HEK293 (cell line): Measurements from ENCODE around the gene PANK2.

Experiments used
- KLF17 ChIP-seq: fragments of 450-650 bp; formaldehyde crosslinking; IDR thresholded peaks from 2 replicates; pipeline ENCODE4 v1.5.1; 2016; ENCODE audit warnings: missing biosample characterization, missing genetic modification characterization
- SCRT2 ChIP-seq: fragments of 450-650 bp; formaldehyde crosslinking; IDR thresholded peaks from 2 replicates; pipeline ENCODE4 v1.5.1; 2016; ENCODE audit warnings: missing biosample characterization, missing genetic modification characterization
- SP2 ChIP-seq: fragments of 450-650 bp; formaldehyde crosslinking; IDR thresholded peaks from 2 replicates; pipeline ENCODE4 v1.5.1; 2016; ENCODE audit warnings: missing biosample characterization, missing genetic modification characterization
- ZBTB11 ChIP-seq: fragments of 450-650 bp; formaldehyde crosslinking; conservative IDR thresholded peaks from 2 replicates; pipeline ENCODE4 v1.5.1; 2016; ENCODE audit warnings: low read depth, missing biosample characterization, missing genetic modification characterization
- ZBTB17 ChIP-seq: fragments of 450-650 bp; formaldehyde crosslinking; IDR thresholded peaks from 2 replicates; pipeline ENCODE4 v1.5.1; 2016; ENCODE audit warnings: missing biosample characterization, missing genetic modification characterization
- ZBTB20 ChIP-seq: fragments of 450-650 bp; formaldehyde crosslinking; IDR thresholded peaks from 2 replicates; pipeline ENCODE4 v1.5.1; 2016; ENCODE audit warnings: missing biosample characterization, missing genetic modification characterization
- ZBTB8A ChIP-seq: fragments of 450-650 bp; formaldehyde crosslinking; IDR thresholded peaks from 2 replicates; pipeline ENCODE4 v1.5.1; 2016; ENCODE audit warnings: missing biosample characterization, missing genetic modification characterization
- ZFP3 ChIP-seq: fragments of 450-650 bp; formaldehyde crosslinking; IDR thresholded peaks from 2 replicates; pipeline ENCODE4 v1.5.1; 2016; ENCODE audit warnings: low read depth, missing biosample characterization, missing genetic modification characterization
- ZNF10 ChIP-seq: fragments of 450-650 bp; formaldehyde crosslinking; IDR thresholded peaks from 2 replicates; pipeline ENCODE4 v1.5.1; 2017; ENCODE audit warnings: missing biosample characterization, missing genetic modification characterization
- ZNF324 ChIP-seq: fragments of 450-650 bp; formaldehyde crosslinking; IDR thresholded peaks from 2 replicates; pipeline ENCODE4 v1.5.1; 2016; ENCODE audit warnings: missing biosample characterization, missing genetic modification characterization
- ZNF335 ChIP-seq: fragments of 450-650 bp; formaldehyde crosslinking; conservative IDR thresholded peaks from 2 replicates; pipeline ENCODE4 v1.5.1; 2016; ENCODE audit warnings: missing biosample characterization, missing genetic modification characterization
- ZNF341 ChIP-seq: fragments of 450-650 bp; formaldehyde crosslinking; IDR thresholded peaks from 2 replicates; pipeline ENCODE4; 2016; ENCODE audit warnings: low read depth, missing biosample characterization, missing genetic modification characterization
- ZNF354C ChIP-seq: fragments of 450-650 bp; formaldehyde crosslinking; IDR thresholded peaks from 2 replicates; pipeline ENCODE4 v1.5.1; 2016; ENCODE audit warnings: missing biosample characterization, missing genetic modification characterization, low read depth, borderline replicate concordance
- ZNF366 ChIP-seq: fragments of 450-650 bp; formaldehyde crosslinking; conservative IDR thresholded peaks from 2 replicates; pipeline ENCODE4 v1.5.1; 2016; ENCODE audit warnings: missing biosample characterization, missing genetic modification characterization
- ZNF555 ChIP-seq: fragments of 450-650 bp; formaldehyde crosslinking; conservative IDR thresholded peaks from 2 replicates; pipeline ENCODE4 v1.5.1; 2017; ENCODE audit warnings: missing biosample characterization, mild to moderate bottlenecking, missing genetic modification characterization, inconsistent platforms
- ZNF561 ChIP-seq: fragments of 450-650 bp; IDR thresholded peaks from 2 replicates; pipeline ENCODE4 v1.5.1; 2018; ENCODE audit warnings: missing biosample characterization, missing genetic modification characterization, borderline replicate concordance
- ZNF596 ChIP-seq: fragments of 450-650 bp; IDR thresholded peaks from 2 replicates; pipeline ENCODE4 v1.5.0; 2018; ENCODE audit warnings: missing biosample characterization, mild to moderate bottlenecking, missing genetic modification characterization, moderate library complexity
- ZNF645 ChIP-seq: fragments of 450-650 bp; formaldehyde crosslinking; IDR thresholded peaks from 2 replicates; pipeline ENCODE4; 2016; ENCODE audit warnings: missing biosample characterization, missing genetic modification characterization
- ZNF670 ChIP-seq: fragments of 450-650 bp; formaldehyde crosslinking; IDR thresholded peaks from 2 replicates; pipeline ENCODE4 v1.5.1; 2016; ENCODE audit warnings: missing biosample characterization, missing genetic modification characterization, low read depth
- ZNF692 ChIP-seq: fragments of 450-650 bp; formaldehyde crosslinking; IDR thresholded peaks from 2 replicates; pipeline ENCODE4 v1.5.1; 2016; ENCODE audit warnings: missing biosample characterization, missing genetic modification characterization
- ZNF76 ChIP-seq: fragments of 450-650 bp; formaldehyde crosslinking; IDR thresholded peaks from 2 replicates; pipeline ENCODE4; 2016; ENCODE audit warnings: low read depth, missing biosample characterization, missing genetic modification characterization, borderline replicate concordance
- ZNF843 ChIP-seq: fragments of 450-650 bp; formaldehyde crosslinking; IDR thresholded peaks from 2 replicates; pipeline ENCODE4 v1.5.1; 2016; ENCODE audit warnings: missing biosample characterization, missing genetic modification characterization
- ZSCAN18 ChIP-seq: fragments of 450-650 bp; formaldehyde crosslinking; IDR thresholded peaks from 2 replicates; pipeline ENCODE4 v1.5.1; 2016; ENCODE audit warnings: missing biosample characterization, missing genetic modification characterization
- ZSCAN23 ChIP-seq: fragments of 450-650 bp; formaldehyde crosslinking; IDR thresholded peaks from 2 replicates; pipeline ENCODE4 v1.5.1; 2016; ENCODE audit warnings: missing biosample characterization, missing genetic modification characterization
- ZSCAN30 ChIP-seq: fragments of 450-650 bp; IDR thresholded peaks from 2 replicates; pipeline ENCODE4 v1.5.1; 2018; ENCODE audit warnings: missing biosample characterization, mild to moderate bottlenecking, missing genetic modification characterization, moderate library complexity

The PANK2 gene

GRCh38 chr20:3889489-3890397 is 556 bp downstream of the PANK2 start (continued):
- TF ChIP-seq ZBTB8A (tag by site-specific recombination) (0 out of 2 replicates have a peak, but pooled peaks have one; percentile 7), ZNF670 (tag by site-specific recombination) (no peak), SP2 (peak; percentile 20), ZSCAN18 (no peak), ZNF692 (tag by site-specific recombination) (0 out of 2 replicates have a peak, but pooled peaks have one; percentile 8), ZSCAN23 (no peak), ZSCAN30 (tag by site-specific recombination) (0 out of 2 replicates have a peak, but pooled peaks have one; percentile 47), ZBTB17 (tag by site-specific recombination) (peak; percentile 82; the same call in 1 of the 2 replicates), ZNF10 (tag by site-specific recombination) (no peak), ZFP3 (tag by site-specific recombination) (no peak), ZNF341 (peak; percentile 35; the same call in 1 of the 2 replicates), KLF17 (tag by site-specific recombination) (peak; percentile 31; the same call in 1 of the 2 replicates), ZNF335 (peak; percentile 43; the same call in 1 of the 2 replicates), ZBTB20 (tag by site-specific recombination) (peak; percentile 72), ZNF645 (tag by site-specific recombination) (no peak), ZNF843 (tag by site-specific recombination) (no peak), ZNF561 (tag by site-specific recombination) (peak; percentile 48; the same call in 1 of the 2 replicates), ZBTB11 (tag by site-specific recombination) (peak; percentile 87), ZNF76 (tag by site-specific recombination) (peak; percentile 71; the same call in 1 of the 2 replicates), ZNF366 (tag by site-specific recombination) (peak; percentile 74), SCRT2 (tag by site-specific recombination) (no peak), ZNF596 (tag by site-specific recombination) (0 out of 2 replicates have a peak, but pooled peaks have one; percentile 48), ZNF354C (tag by site-specific recombination) (no peak), ZNF555 (tag by site-specific recombination) (no peak), ZNF324 (tag by site-specific recombination) (no peak)
